ENCODE measurements around the gene MAN1A1. TPM values are rescaled to one million over a fixed set of nuclear protein-coding genes. Genes with fewer than 3 reads are reported as not detected.

MAN1A1 gene
- polyA plus RNA-seq, 3 donors: 11.0 to 20.4 (median 16.1) TPM

DNA sequence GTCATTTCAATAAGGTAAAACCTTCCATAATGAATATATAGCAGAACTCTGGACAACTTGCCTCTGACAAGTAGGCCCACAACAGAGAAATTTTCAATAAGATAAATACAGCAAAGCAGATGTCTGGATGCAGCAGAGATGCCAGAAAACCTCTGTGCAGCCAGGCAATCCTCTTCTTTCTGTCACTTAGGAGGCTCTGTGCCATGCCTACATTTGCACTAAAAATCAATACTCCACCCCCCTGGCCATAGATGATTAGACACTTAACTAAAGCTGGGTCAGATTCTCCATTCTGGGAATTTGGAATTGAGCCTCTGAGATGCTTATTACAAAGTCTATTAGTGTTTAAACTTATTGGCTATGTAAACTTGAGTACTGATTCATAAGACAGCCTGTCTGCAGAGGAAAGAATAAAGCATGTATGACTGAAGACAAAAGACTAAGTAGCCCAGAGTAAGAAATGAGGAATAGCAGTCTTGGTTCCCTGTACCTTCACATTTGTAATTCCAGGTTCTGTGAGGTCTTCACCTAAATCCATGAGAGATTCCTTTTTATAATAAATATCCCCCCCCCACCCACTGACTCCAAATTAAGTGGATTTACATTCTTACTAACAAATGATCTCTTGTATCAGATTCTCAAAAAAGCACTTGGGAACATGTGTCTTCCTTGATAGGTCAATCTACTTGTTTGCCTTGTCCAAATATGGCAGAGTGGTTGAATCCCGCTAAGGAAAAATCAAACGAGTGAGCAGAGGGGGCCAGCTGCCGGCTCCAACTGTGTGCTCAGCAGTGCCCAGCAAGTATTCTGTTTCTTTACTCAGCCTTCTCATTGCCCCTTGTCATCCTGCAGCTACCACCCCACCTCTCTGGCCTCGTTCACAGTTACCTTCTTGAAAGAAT lies 20.4 kb downstream of the MAN1A1 start:
- Histone ChIP-seq H2AFZ (ENCODE audit: insufficient read depth, low read depth, low read length, poor library complexity, severe bottlenecking) (no peak overlapping the region), H4K20me1 (ENCODE audit: insufficient read depth, low read length) (peaks cover 11% of the 10 kb centered on the region), H3K4me1 (ENCODE audit: control insufficient read depth in 1 of 2, insufficient read depth in 2 of 2, low read length in 2 of 2) (no peaks in the 10 kb centered on the region), H3K27ac (ENCODE audit: low read depth in 1 of 2, low read length in 2 of 2) (no peak overlapping the region), H3K79me2 (ENCODE audit: insufficient read depth, low read length) (peaks cover 41% of the 10 kb centered on the region), H3K9me3 (replicated peaks in 1 of 2; ENCODE audit: control insufficient read depth in 1 of 2, insufficient read depth in 1 of 2, low read length in 2 of 2) (no peaks in the 10 kb centered on the region), H3K4me3 (replicated peaks in 1 of 3; ENCODE audit: low read depth in 2 of 3, low read length in 3 of 3) (no peak overlapping the region), H3K4me2 (replicated peaks; ENCODE audit: extremely low read depth, low read length, poor library complexity, severe bottlenecking) (no peak overlapping the region), H3K27me3 (ENCODE audit: control insufficient read depth in 2 of 2, insufficient read depth in 2 of 2, low read length in 2 of 2) (no peaks in the 10 kb centered on the region), H3K36me3 (replicated peaks in 1 of 2; ENCODE audit: control insufficient read depth in 1 of 2, insufficient read depth in 2 of 2, low read length in 2 of 2) (peaks cover 2 to 18% of the 10 kb centered on the region in 2 donors), H3K9ac (ENCODE audit: insufficient read depth, low read length, poor library complexity, severe bottlenecking) (no peak overlapping the region)
- intact Hi-C loops (cut with micrococcal nuclease): no loop called here
- Mint-ChIP-seq H3K27ac (no peak overlapping the region), H3K4me1 (peaks cover 3% of the 10 kb centered on the region), H3K27me3 (ENCODE audit: low read depth in 3 of 3) (no peaks in the 10 kb centered on the region), H3K36me3 (peaks cover 24 to 29% of the 10 kb centered on the region in 2 donors), H3K9me3 (no peaks in the 10 kb centered on the region), H3K4me3 (no peak overlapping the region)
- no peak for DNase-seq
- 93% methylated on average over 3 of the region's 4 CpGs for WGBS (ENCODE audit: insufficient coverage)
- no peak for TF ChIP-seq CTCF (IDR thresholded peaks at IDR 0.05)

- Mint-ChIP-seq H3K36me3 (peaks cover 23 to 29% of the 10 kb centered on the region in 2 donors), H3K9me3 (no peaks in the 10 kb centered on the region), H3K4me1 (no peaks in the 10 kb centered on the region), H3K27me3 (ENCODE audit: low read depth in 3 of 3) (no peaks in the 10 kb centered on the region), H3K27ac (no peak overlapping the region), H3K4me3 (no peak overlapping the region)
- H3K27me3 ChIP-seq (ENCODE audit: control insufficient read depth in 2 of 2, insufficient read depth in 2 of 2, low read length in 2 of 2): no peaks in the 10 kb centered on the region
- 100% methylated on average over 1 of the region's 2 CpGs for WGBS (ENCODE audit: insufficient coverage)
- peaks cover 11% of the 10 kb centered on the region for H4K20me1 ChIP-seq (ENCODE audit: insufficient read depth, low read length)
- H3K36me3 ChIP-seq (replicated peaks in 1 of 2; ENCODE audit: control insufficient read depth in 1 of 2, insufficient read depth in 2 of 2, low read length in 2 of 2): peaks cover 2 to 18% of the 10 kb centered on the region in 2 donors
- no peak overlapping the region for H3K4me2 ChIP-seq (replicated peaks; ENCODE audit: extremely low read depth, low read length, poor library complexity, severe bottlenecking)
- H3K9me3 ChIP-seq (replicated peaks in 1 of 2; ENCODE audit: control insufficient read depth in 1 of 2, insufficient read depth in 1 of 2, low read length in 2 of 2): no peaks in the 10 kb centered on the region
- intact Hi-C loops (cut with micrococcal nuclease): no loop called here
- TF ChIP-seq CTCF (IDR thresholded peaks at IDR 0.05): no peak
- no peak overlapping the region for H3K4me3 ChIP-seq (replicated peaks in 1 of 3; ENCODE audit: low read depth in 2 of 3, low read length in 3 of 3)
- H3K4me1 ChIP-seq (ENCODE audit: control insufficient read depth in 1 of 2, insufficient read depth in 2 of 2, low read length in 2 of 2): no peaks in the 10 kb centered on the region
- H3K9ac ChIP-seq (ENCODE audit: insufficient read depth, low read length, poor library complexity, severe bottlenecking): no peak overlapping the region
- DNase-seq: no peak
- peaks cover 32% of the 10 kb centered on the region for H3K79me2 ChIP-seq (ENCODE audit: insufficient read depth, low read length)
- H2AFZ ChIP-seq (ENCODE audit: insufficient read depth, low read depth, low read length, poor library complexity, severe bottlenecking): no peak overlapping the region
- no peak overlapping the region for H3K27ac ChIP-seq (ENCODE audit: low read depth in 1 of 2, low read length in 2 of 2)
These were observed 21.3 kb downstream of the MAN1A1 start for GRCh38 chr6:119328254-119328653.

All from CD14-positive monocyte (primary cell).